Keratinocyte (primary cell): ENCODE data around the gene TRPM3. TPM values are rescaled to one million over a fixed set of nuclear protein-coding genes. Genes with fewer than 3 reads are reported as not detected.

ENCODE experiments used
- DNase-seq: peaks from one replicate; pipeline ENCODE4 v3.0.0-alpha.2; 2011; ENCODE audit warnings: low read depth, missing footprints, low spot score
- FAIRE-seq: peaks from 2 replicates; lab custom pipeline; 2011; peaks lifted over from hg19 to GRCh38; lab: Jason Lieb, UNC
- H2AFZ ChIP-seq: 2 replicates; pipeline ENCODE4 v1.6.0; 2012; ENCODE audit warnings: low read length, control low read depth, inconsistent platforms; ENCODE audit not compliant: control insufficient read depth
- H3K27ac ChIP-seq: 2 replicates; pipeline ENCODE4 v1.5.1; 2011; ENCODE audit warnings: low read length; ENCODE audit not compliant: control insufficient read depth, insufficient read depth
- H3K27me3 ChIP-seq: 3 replicates; pipeline ENCODE4 v1.6.0; 2011; ENCODE audit warnings: low read length; ENCODE audit not compliant: control insufficient read depth, insufficient read depth; ENCODE audit errors: extremely low read depth
- H3K36me3 ChIP-seq, 2 experiments: 2 replicates in 1 of 2; 3 replicates in 1 of 2; pipeline ENCODE4 v1.5.1; 2011; ENCODE audit warnings: low read length in 2 of 2, mild to moderate bottlenecking in 1 of 2; ENCODE audit not compliant: control insufficient read depth in 2 of 2, insufficient read depth in 2 of 2; ENCODE audit errors: extremely low read depth in 1 of 2
- H3K4me1 ChIP-seq: 3 replicates; pipeline ENCODE4 v1.5.1; 2011; ENCODE audit warnings: low read length; ENCODE audit not compliant: control insufficient read depth, insufficient read depth; ENCODE audit errors: extremely low read depth
- H3K4me2 ChIP-seq: 3 replicates; pipeline ENCODE4 v1.6.0; 2011; ENCODE audit warnings: low read depth, low read length; ENCODE audit not compliant: control insufficient read depth, insufficient read depth; ENCODE audit errors: extremely low read depth
- H3K4me3 ChIP-seq, 3 experiments: fragments of 200-600 bp in 1 of 3; sonication (generic) in 1 of 3; 2 replicates in 2 of 3; 3 replicates in 1 of 3; pipeline ENCODE4 v1.5.1; 2011 to 2016; ENCODE audit warnings: low read length in 3 of 3, mild to moderate bottlenecking in 3 of 3, control low read depth in 2 of 3, inconsistent platforms in 1 of 3, low read depth in 1 of 3, mixed read lengths in 1 of 3, mixed run types in 1 of 3, moderate library complexity in 1 of 3; ENCODE audit not compliant: control insufficient read depth in 2 of 3, insufficient read depth in 2 of 3; ENCODE audit errors: extremely low read depth in 1 of 3
- H3K79me2 ChIP-seq: 2 replicates; pipeline ENCODE4 v1.6.0; 2012; ENCODE audit warnings: low read length; ENCODE audit not compliant: control insufficient read depth, insufficient read depth
- H3K9ac ChIP-seq: 3 replicates; pipeline ENCODE4 v1.6.0; 2011; ENCODE audit warnings: low read length; ENCODE audit not compliant: control insufficient read depth, insufficient read depth; ENCODE audit errors: extremely low read depth
- H3K9me1 ChIP-seq: 3 replicates; pipeline ENCODE4 v1.6.0; 2011; ENCODE audit warnings: low read length; ENCODE audit not compliant: control insufficient read depth, insufficient read depth; ENCODE audit errors: extremely low read depth
- H3K9me3 ChIP-seq: 2 replicates; pipeline ENCODE4 v1.5.1; 2012; ENCODE audit warnings: low read depth, low read length; ENCODE audit not compliant: control insufficient read depth
- H4K20me1 ChIP-seq: 3 replicates; pipeline ENCODE4 v1.6.0; 2011; ENCODE audit warnings: low read length; ENCODE audit not compliant: control insufficient read depth, insufficient read depth; ENCODE audit errors: extremely low read depth
- EZH2 ChIP-seq: IDR thresholded peaks from one replicate; pipeline ENCODE4 v1.6.1; 2012; ENCODE audit warnings: inconsistent platforms, mild to moderate bottlenecking, low read length, moderate library complexity
- dilution Hi-C: fragments of 300-500 bp; cut with MboI; formaldehyde crosslinking; loops from one replicate; pipeline ENCODE4 v1.7.0; 2020; ENCODE audit warnings: low sequenced_read_pairs; ENCODE audit not compliant: extremely low pct_ligation_motif_present
- polyA plus RNA-seq, 5 experiments: library from polyadenylated mRNA; depleted of rRNA in 3 of 5; stranded (reverse) in 3 of 5; stranded (forward) in 1 of 5; unstranded in 1 of 5; fragments of >200 nt; gene quantifications; 1 replicate in 1 of 5; 2 replicates in 3 of 5; 3 replicates in 1 of 5; pipeline versions ENCODE4 v1.2.1 to v1.2.3, GENCODE V29; 2011 to 2012; ENCODE audit warnings: missing spikeins in 2 of 5, low read depth in 1 of 5, low replicate concordance in 1 of 5
- TF ChIP-seq, protein P1 (sequence below), 3 experiments: IDR thresholded peaks in 1 of 3; conservative IDR thresholded peaks in 1 of 3; optimal IDR thresholded peaks in 1 of 3; 2 replicates in 2 of 3; 3 replicates in 1 of 3; pipeline versions ENCODE3 to v1.5.1; 2011; ENCODE audit warnings: low read length in 3 of 3, mild to moderate bottlenecking in 3 of 3, moderate library complexity in 2 of 3, control low read depth in 1 of 3, inconsistent platforms in 1 of 3; ENCODE audit not compliant: insufficient read depth in 2 of 3; ENCODE audit errors: extremely low read depth in 1 of 3

Gene TRPM3
- polyA plus RNA-seq, 1 donor (not counting 4 experiments of a cell fraction or from before 2014, with no cell fraction given) = 0.03 TPM

DNA sequence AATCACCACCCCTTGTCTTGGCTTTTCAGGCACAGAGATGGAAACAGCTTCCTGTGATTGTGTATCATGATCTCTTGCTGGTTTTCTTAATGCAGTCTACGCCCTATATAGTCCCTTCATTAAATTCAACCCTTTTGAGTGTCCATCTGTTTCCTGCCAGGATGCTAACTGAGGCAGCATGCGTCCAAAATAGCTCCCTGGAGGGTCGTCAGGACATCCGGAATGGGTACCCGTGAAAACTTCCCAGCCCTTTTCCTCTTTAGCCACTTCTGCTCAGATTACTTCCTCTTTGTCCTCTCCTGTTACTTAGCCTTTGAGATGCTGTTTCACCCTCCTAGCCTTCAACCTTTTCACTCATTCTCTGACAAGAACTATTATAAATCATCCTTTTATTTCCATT, 627.2 kb downstream of the TRPM3 start:
- Histone ChIP-seq H3K9me1 (no peaks in the 10 kb centered on the region), H3K4me1 (no peaks in the 10 kb centered on the region), H2AFZ (no peak overlapping the region), H3K4me3 (no peak overlapping the region), H3K9me3 (no peaks in the 10 kb centered on the region), H3K27me3 (peaks cover 5% of the 10 kb centered on the region), H3K27ac (no peak overlapping the region), H3K4me2 (no peak overlapping the region), H3K36me3 (no peaks in the 10 kb centered on the region), H3K9ac (no peak overlapping the region), H4K20me1 (no peaks in the 10 kb centered on the region), H3K79me2 (no peaks in the 10 kb centered on the region)
- TF ChIP-seq, protein P1, sequence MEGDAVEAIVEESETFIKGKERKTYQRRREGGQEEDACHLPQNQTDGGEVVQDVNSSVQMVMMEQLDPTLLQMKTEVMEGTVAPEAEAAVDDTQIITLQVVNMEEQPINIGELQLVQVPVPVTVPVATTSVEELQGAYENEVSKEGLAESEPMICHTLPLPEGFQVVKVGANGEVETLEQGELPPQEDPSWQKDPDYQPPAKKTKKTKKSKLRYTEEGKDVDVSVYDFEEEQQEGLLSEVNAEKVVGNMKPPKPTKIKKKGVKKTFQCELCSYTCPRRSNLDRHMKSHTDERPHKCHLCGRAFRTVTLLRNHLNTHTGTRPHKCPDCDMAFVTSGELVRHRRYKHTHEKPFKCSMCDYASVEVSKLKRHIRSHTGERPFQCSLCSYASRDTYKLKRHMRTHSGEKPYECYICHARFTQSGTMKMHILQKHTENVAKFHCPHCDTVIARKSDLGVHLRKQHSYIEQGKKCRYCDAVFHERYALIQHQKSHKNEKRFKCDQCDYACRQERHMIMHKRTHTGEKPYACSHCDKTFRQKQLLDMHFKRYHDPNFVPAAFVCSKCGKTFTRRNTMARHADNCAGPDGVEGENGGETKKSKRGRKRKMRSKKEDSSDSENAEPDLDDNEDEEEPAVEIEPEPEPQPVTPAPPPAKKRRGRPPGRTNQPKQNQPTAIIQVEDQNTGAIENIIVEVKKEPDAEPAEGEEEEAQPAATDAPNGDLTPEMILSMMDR (optimal IDR thresholded peaks at IDR 0.05 in 1 of 3, IDR thresholded peaks at IDR 0.05 in 1 of 3, conservative IDR thresholded peaks at IDR 0.05 in 1 of 3; ENCODE audit: extremely low read depth in 1 of 3, insufficient read depth in 2 of 3, low read length in 3 of 3) = no peak
- TF ChIP-seq EZH2 = no peak
- dilution Hi-C loops = no loop called here
- FAIRE-seq (no peak), DNase-seq (no peak)

DNA sequence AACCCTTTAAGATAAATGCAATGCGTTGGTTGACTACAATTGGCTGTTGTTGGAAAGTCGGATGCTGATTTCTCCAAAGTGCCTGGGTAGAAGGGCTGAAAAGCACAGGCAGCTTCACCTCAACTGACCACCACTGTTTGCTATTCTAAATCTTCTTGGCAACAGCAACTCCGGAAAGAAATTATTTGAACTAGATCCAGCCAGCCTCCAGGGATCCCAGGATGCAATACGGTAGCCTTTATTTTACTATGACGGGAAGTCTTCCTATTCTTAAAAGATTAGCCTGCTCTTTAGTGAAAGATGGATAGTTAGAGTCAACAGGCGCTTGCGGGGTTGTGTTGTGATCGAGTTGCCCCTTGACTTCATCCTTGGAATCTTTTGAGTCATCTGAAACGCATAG, 628.4 kb downstream of the TRPM3 start:
- no peak for DNase-seq
- Histone ChIP-seq H2AFZ (no peak overlapping the region), H3K9me3 (no peaks in the 10 kb centered on the region), H3K9ac (no peak overlapping the region), H3K9me1 (no peaks in the 10 kb centered on the region), H4K20me1 (no peaks in the 10 kb centered on the region), H3K36me3 (no peaks in the 10 kb centered on the region), H3K27ac (no peak overlapping the region), H3K4me1 (no peaks in the 10 kb centered on the region), H3K4me2 (no peak overlapping the region), H3K79me2 (no peaks in the 10 kb centered on the region), H3K4me3 (no peak overlapping the region), H3K27me3 (peaks cover 5% of the 10 kb centered on the region)
- FAIRE-seq = no peak
- TF ChIP-seq, protein P1 (optimal IDR thresholded peaks at IDR 0.05 in 1 of 3, IDR thresholded peaks at IDR 0.05 in 1 of 3, conservative IDR thresholded peaks at IDR 0.05 in 1 of 3; ENCODE audit: extremely low read depth in 1 of 3, insufficient read depth in 2 of 3, low read length in 3 of 3) = no peak
- no peak for TF ChIP-seq EZH2
- dilution Hi-C loops = no loop called here
